Measurements from ENCODE around the gene NAP1L2. TPM values are rescaled to one million over a fixed set of nuclear protein-coding genes. Genes with fewer than 3 reads are reported as not detected.
A peak's percentile ranks its signal among the peaks of the same experiment; 100 is the strongest.
"Not testable (repeated sequence)": the region's sequence is repeated elsewhere in the genome, so short reads cannot be mapped to it uniquely, and the experiment has no call there.

The NAP1L2 gene
- total RNA-seq, 1 donor from 2014 or later, result 2.6 TPM

GRCh38 chrX:73213734-73214425, 771 bp downstream of the NAP1L2 start:
- no peak for TF ChIP-seq CTCF (IDR thresholded peaks at IDR 0.05)
- intact Hi-C loops (cut with DNase I), result no loop called here
- no peaks in the 10 kb centered on the region for H3K9me3 ChIP-seq
- ATAC-seq, result no peak
- H3K4me1 ChIP-seq, result no peaks in the 10 kb centered on the region
- no peaks in the 10 kb centered on the region for H3K36me3 ChIP-seq
- no peak for DNase-seq
- no peaks in the 10 kb centered on the region for H3K27me3 ChIP-seq
- peak overlapping the region; percentile 53 for H3K4me3 ChIP-seq
- H3K27ac ChIP-seq, result peak overlapping the region; percentile 36

GRCh38 chrX:73206366-73206765, 8.3 kb downstream of the NAP1L2 start:
- ATAC-seq, result no peak
- DNase-seq, result no peak
- H3K27me3 ChIP-seq, result no peaks in the 10 kb centered on the region
- no peaks in the 10 kb centered on the region for H3K4me1 ChIP-seq
- no peak for TF ChIP-seq CTCF (IDR thresholded peaks at IDR 0.05)
- no peak overlapping the region for H3K27ac ChIP-seq
- no peaks in the 10 kb centered on the region for H3K36me3 ChIP-seq
- intact Hi-C loops (cut with DNase I), result no loop called here
- H3K4me3 ChIP-seq, result no peak overlapping the region
- no peaks in the 10 kb centered on the region for H3K9me3 ChIP-seq

GRCh38 chrX:73182502-73183114, 32.0 kb downstream of the NAP1L2 start:
- Histone ChIP-seq H3K27me3 (no peaks in the 10 kb centered on the region), H3K4me3 (no peak overlapping the region), H3K9me3 (no peaks in the 10 kb centered on the region), H3K27ac (no peak overlapping the region), H3K4me1 (no peaks in the 10 kb centered on the region), H3K36me3 (no peaks in the 10 kb centered on the region)
- no peak for TF ChIP-seq CTCF (IDR thresholded peaks at IDR 0.05)
- DNase-seq, result no peak
- intact Hi-C loops (cut with DNase I), result no loop called here
- ATAC-seq, result no peak

GRCh38 chrX:73168945-73169344, 45.7 kb downstream of the NAP1L2 start:
- H3K27ac ChIP-seq; intact Hi-C loops (cut with DNase I); H3K27me3 ChIP-seq; DNase-seq; H3K9me3 ChIP-seq; H3K4me1 ChIP-seq; H3K36me3 ChIP-seq; ATAC-seq; H3K4me3 ChIP-seq: not testable (repeated sequence)

Other genes with a start within 250 kb of the NAP1L2 start
- gene PABPC1L2B, start 211.9 kb downstream of the NAP1L2 start, total RNA-seq, result not detected
- gene PABPC1L2A, start 135.3 kb downstream of the NAP1L2 start, total RNA-seq, result not detected
- gene CDX4, start 232.2 kb upstream of the NAP1L2 start, total RNA-seq, result not detected

Data from upper lobe of right lung (tissue), 1 donor.